Suprapubic skin (tissue), 4 donors: ENCODE results near the gene RTTN. TPM values are rescaled to one million over a fixed set of nuclear protein-coding genes. Genes with fewer than 3 reads are reported as not detected.

Source experiments
- DNase-seq, 2 donors: peaks; one replicate each; pipeline ENCODE4 v3.0.0-alpha.2; 2019; ENCODE audit warnings: low spot score in 2 of 2
- H3K27ac ChIP-seq: fragments of 200-600 bp; sonication (generic); one replicate; pipeline ENCODE4 v1.5.1; 2019
- H3K27me3 ChIP-seq: fragments of 200-600 bp; sonication (generic); one replicate; pipeline ENCODE4 v1.5.1; 2019
- H3K36me3 ChIP-seq: fragments of 200-600 bp; sonication (generic); one replicate; pipeline ENCODE4 v1.5.1; 2019
- H3K4me1 ChIP-seq: fragments of 200-600 bp; sonication (generic); one replicate; pipeline ENCODE4 v1.5.1; 2019
- H3K4me3 ChIP-seq: fragments of 200-600 bp; sonication (generic); one replicate; pipeline ENCODE4 v1.5.1; 2019; ENCODE audit warnings: mild to moderate bottlenecking
- H3K9me3 ChIP-seq: fragments of 200-600 bp; sonication (generic); one replicate; pipeline ENCODE4 v1.5.1; 2019
- EP300 ChIP-seq: sonication (generic); formaldehyde crosslinking; IDR thresholded peaks from one replicate; pipeline ENCODE4 v1.6.1; 2017; ENCODE audit warnings: antibody characterized with exemption
- POLR2A ChIP-seq, 2 donors: fragments of 450-650 bp; IDR thresholded peaks; one replicate each; pipeline ENCODE4 v1.6.1; 2017; ENCODE audit warnings: antibody characterized with exemption in 2 of 2, mild to moderate bottlenecking in 2 of 2, moderate library complexity in 2 of 2
- POLR2AphosphoS5 ChIP-seq, 3 donors: sonication (generic); formaldehyde crosslinking; IDR thresholded peaks; one replicate each; pipeline ENCODE4 v1.6.1; 2017; ENCODE audit warnings: antibody characterized with exemption in 3 of 3
- WGBS: methylation state at CpG from one replicate; pipeline ENCODE4 v1.1.5; 2018; 5-methylcytosine and 5-hydroxymethylcytosine counted together
- total RNA-seq, 4 donors: library from RNA; depleted of rRNA; stranded (reverse); fragments of >200 nt; gene quantifications; one replicate each; pipeline ENCODE4 v1.1.0, GENCODE V29; 2016
- TF ChIP-seq, protein P1 (sequence below), 2 donors: fragments of 200-600 bp in 1 of 2; fragments of 450-650 bp in 1 of 2; sonication (generic) in 1 of 2; IDR thresholded peaks; one replicate each; pipeline ENCODE4 v1.5.1; 2016 to 2019; ENCODE audit warnings: antibody characterized with exemption in 2 of 2, mild to moderate bottlenecking in 1 of 2, moderate library complexity in 1 of 2

Gene RTTN
- total RNA-seq, 4 donors from 2014 or later: 8.4 to 26.1 (median 12.5) TPM

DNA sequence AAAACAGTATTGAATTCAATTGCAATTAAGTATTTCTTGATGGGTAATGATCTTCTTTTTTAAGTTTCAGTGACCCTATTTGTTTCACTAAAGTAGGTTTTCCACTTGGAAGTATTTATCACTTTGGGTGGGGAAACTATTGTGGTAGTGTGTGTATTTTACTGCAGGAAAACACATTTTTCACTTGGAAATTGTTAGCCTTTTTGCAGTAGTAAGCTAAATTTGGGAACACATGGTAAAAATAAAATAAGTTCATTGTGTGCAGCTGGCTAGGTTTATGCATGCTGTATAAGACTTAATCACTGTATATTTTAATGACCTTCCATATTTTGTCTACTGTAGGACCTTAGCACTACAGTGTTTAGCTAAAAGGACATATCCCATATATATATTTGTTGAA is 28.5 kb upstream of the RTTN start:
- no peak for DNase-seq
- TF ChIP-seq POLR2AphosphoS5 (IDR thresholded peaks at IDR 0.05) (no peak), EP300 (no peak), POLR2A (IDR thresholded peaks at IDR 0.05) (no peak)
- TF ChIP-seq, protein P1, sequence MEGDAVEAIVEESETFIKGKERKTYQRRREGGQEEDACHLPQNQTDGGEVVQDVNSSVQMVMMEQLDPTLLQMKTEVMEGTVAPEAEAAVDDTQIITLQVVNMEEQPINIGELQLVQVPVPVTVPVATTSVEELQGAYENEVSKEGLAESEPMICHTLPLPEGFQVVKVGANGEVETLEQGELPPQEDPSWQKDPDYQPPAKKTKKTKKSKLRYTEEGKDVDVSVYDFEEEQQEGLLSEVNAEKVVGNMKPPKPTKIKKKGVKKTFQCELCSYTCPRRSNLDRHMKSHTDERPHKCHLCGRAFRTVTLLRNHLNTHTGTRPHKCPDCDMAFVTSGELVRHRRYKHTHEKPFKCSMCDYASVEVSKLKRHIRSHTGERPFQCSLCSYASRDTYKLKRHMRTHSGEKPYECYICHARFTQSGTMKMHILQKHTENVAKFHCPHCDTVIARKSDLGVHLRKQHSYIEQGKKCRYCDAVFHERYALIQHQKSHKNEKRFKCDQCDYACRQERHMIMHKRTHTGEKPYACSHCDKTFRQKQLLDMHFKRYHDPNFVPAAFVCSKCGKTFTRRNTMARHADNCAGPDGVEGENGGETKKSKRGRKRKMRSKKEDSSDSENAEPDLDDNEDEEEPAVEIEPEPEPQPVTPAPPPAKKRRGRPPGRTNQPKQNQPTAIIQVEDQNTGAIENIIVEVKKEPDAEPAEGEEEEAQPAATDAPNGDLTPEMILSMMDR (IDR thresholded peaks at IDR 0.05): no peak
- Histone ChIP-seq H3K4me1 (peaks cover 7% of the 10 kb centered on the region), H3K4me3 (no peak overlapping the region), H3K27ac (no peak overlapping the region), H3K36me3 (no peaks in the 10 kb centered on the region), H3K27me3 (no peaks in the 10 kb centered on the region), H3K9me3 (no peaks in the 10 kb centered on the region)

GRCh38 chr18:70232261-70232660 is 26.8 kb upstream of the RTTN start:
- WGBS: 35% methylated on average over 1 of the region's 1 CpG

GRCh38 chr18:70229639-70230038 is 24.2 kb upstream of the RTTN start:
- Histone ChIP-seq H3K36me3 (no peaks in the 10 kb centered on the region), H3K4me3 (no peak overlapping the region), H3K9me3 (peaks cover 17% of the 10 kb centered on the region), H3K4me1 (no peaks in the 10 kb centered on the region), H3K27me3 (no peaks in the 10 kb centered on the region), H3K27ac (no peak overlapping the region)
- no peak for DNase-seq
- TF ChIP-seq POLR2A (IDR thresholded peaks at IDR 0.05) (no peak), POLR2AphosphoS5 (IDR thresholded peaks at IDR 0.05) (no peak), EP300 (no peak)
- TF ChIP-seq, protein P1 (IDR thresholded peaks at IDR 0.05): no peak
- 96% methylated on average over 5 of the region's 5 CpGs for WGBS

More at GRCh38 chr18:70232261-70232660, 26.8 kb upstream of the RTTN start:
- Histone ChIP-seq H3K4me3 (no peak overlapping the region), H3K27me3 (no peaks in the 10 kb centered on the region), H3K4me1 (peaks cover 7% of the 10 kb centered on the region), H3K36me3 (no peaks in the 10 kb centered on the region), H3K27ac (no peak overlapping the region), H3K9me3 (peaks cover 14% of the 10 kb centered on the region)
- TF ChIP-seq POLR2A (IDR thresholded peaks at IDR 0.05): no peak
- TF ChIP-seq, protein P1 (IDR thresholded peaks at IDR 0.05): no peak
- TF ChIP-seq EP300: no peak
- no peak for TF ChIP-seq POLR2AphosphoS5 (IDR thresholded peaks at IDR 0.05)
- DNase-seq: no peak

GRCh38 chr18:70228536-70228935 is 23.0 kb upstream of the RTTN start:
- H3K27ac ChIP-seq: no peak overlapping the region
- no peak for TF ChIP-seq EP300
- no peak for TF ChIP-seq POLR2A (IDR thresholded peaks at IDR 0.05)
- TF ChIP-seq, protein P1 (IDR thresholded peaks at IDR 0.05): no peak
- TF ChIP-seq POLR2AphosphoS5 (IDR thresholded peaks at IDR 0.05): no peak
- no peak for DNase-seq
- no peaks in the 10 kb centered on the region for H3K4me1 ChIP-seq
- H3K9me3 ChIP-seq: peaks cover 17% of the 10 kb centered on the region
- 41% methylated on average over 2 of the region's 2 CpGs for WGBS
- H3K27me3 ChIP-seq: no peaks in the 10 kb centered on the region
- H3K4me3 ChIP-seq: no peak overlapping the region
- H3K36me3 ChIP-seq: no peaks in the 10 kb centered on the region

DNA sequence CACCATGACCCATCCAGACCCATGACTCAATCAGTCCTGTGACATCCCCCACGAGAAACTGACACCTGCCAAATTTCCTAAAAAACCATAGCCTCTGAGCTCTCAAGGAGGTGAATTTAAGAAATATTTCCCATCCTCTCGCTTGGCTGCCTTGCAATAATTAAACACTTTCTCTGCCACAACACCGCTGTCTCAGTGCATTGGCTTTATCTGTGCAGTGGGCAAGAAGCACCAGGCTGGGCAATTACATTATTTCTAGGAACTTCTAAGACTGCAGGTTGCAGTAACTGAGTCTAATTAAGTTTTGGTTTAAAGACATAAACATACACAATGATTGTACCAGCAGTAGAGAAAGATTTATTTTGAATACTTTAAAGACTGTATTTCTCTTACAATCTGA is 22.0 kb upstream of the RTTN start:
- 75% methylated on average over 3 of the region's 3 CpGs for WGBS
- no peaks in the 10 kb centered on the region for H3K4me1 ChIP-seq
- DNase-seq: no peak
- H3K27ac ChIP-seq: no peak overlapping the region
- H3K4me3 ChIP-seq: no peak overlapping the region
- H3K9me3 ChIP-seq: peaks cover 17% of the 10 kb centered on the region
- H3K27me3 ChIP-seq: no peaks in the 10 kb centered on the region
- no peak for TF ChIP-seq POLR2A (IDR thresholded peaks at IDR 0.05)
- TF ChIP-seq, protein P1 (IDR thresholded peaks at IDR 0.05): no peak
- TF ChIP-seq EP300: no peak
- TF ChIP-seq POLR2AphosphoS5 (IDR thresholded peaks at IDR 0.05): no peak
- no peaks in the 10 kb centered on the region for H3K36me3 ChIP-seq
